ENCODE results near the gene AFMID.

- TF ChIP-seq EZH2 (IDR thresholded peaks at IDR 0.05; ENCODE audit: borderline replicate concordance, low read length) (no peak), CTCF (conservative IDR thresholded peaks at IDR 0.05 in 1 of 2, IDR thresholded peaks at IDR 0.05 in 1 of 2; ENCODE audit: extremely low read depth in 1 of 2, insufficient read depth in 1 of 2, low read depth in 1 of 2, low read length in 2 of 2) (no peak)
Observed at GRCh38 chr17:78183916-78184315, 3.2 kb upstream of the AFMID start.
